NCI-H774 (cell line): ENCODE measurements around the gene RPS27L.

Source experiments
- DNase-seq: peaks from one replicate; lab custom pipeline; 2025; lab: John Stamatoyannopoulos, UW

RPS27L gene

DNA sequence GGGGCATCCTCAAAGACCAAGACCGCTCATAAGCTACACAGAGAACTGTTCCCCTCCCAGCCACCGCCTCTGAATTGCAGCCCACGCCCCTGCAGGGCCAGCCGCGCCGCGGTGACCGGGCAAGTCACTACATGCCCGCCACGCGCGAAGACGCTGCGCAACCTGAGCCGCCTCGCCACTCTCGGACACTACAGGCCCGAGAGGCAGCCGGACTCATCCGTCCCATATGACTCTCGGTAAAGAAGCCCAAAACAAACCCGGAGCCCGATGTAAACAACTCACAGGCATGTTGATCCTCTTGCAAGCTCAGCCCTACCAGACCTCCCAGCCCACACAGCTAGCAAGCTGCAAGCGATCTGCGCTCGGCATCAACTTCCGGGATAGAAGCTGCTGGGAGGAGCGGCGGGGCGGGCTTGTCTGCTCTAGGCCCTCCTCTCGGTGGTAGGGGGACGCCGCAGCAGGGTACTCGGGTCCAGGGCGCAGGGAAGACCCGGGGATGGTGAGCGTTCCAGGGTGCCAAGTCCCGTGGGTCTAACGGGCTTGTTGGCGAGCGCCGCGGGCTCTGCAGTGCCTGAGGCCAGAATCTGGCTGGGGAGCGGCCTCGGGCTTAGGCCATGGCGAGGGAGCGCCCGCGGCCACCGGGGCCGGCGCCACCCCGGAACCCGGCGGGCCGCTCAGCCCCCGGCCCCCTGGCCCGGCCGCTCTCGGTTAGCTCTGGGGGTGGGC lies at the start of gene RPS27L:
Gene RPS27L, minus strand, starts transcription at position 360 of the 726 bp plus-strand sequence. Its CDS starts 72 bp downstream, at position 288.
- DNase-seq = peak; percentile 83

DNA sequence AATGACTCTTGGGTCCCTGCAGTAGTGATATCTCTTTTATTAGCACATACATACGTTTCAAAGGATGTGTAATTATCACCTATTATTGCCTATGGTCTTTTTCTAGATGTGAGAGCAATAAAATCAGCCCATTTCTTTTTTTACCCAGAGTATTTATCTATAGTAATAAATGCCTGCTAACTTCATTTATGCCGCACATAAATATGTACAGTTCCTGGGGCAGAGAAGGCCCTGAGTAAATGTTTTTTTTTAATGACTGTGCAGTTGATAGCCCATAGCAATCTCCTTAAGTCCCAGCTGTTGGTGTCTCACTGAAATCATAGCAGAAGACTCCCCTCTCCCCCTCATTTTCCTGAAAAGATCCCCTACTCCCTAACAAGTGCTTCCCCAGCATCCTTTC lies 48.8 kb upstream of the RPS27L start:
- DNase-seq = no peak

DNA sequence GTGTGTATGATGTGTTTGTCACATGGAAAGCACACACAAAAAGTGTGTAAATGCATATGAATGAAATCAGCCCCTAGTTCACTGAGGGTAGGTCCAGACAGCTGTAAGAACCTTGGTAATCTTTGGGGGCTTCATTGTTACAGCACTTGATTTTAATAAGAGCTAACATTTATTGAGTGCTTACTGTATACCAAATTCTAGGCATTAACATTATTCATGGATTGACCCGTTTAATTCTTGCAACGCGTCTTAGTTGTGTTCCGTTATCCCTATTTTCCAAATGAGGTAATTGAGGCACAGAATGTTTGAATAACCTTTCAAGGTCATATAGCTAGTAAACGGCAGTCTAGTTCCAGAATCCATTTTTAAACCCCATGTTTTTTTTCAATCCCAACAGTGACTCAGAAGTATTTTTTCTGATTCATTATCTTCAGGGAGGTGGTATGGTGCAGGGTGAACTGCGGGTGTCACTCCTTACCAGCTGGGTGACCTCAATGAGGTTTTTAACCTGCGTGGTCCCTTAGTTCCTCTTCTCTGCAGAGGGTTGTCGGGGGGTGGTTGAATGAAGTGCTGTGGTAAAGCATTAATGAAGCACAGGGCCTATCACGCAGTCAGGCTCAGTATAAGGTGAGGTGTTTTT lies 46.3 kb upstream of the RPS27L start:
- no peak for DNase-seq

DNA sequence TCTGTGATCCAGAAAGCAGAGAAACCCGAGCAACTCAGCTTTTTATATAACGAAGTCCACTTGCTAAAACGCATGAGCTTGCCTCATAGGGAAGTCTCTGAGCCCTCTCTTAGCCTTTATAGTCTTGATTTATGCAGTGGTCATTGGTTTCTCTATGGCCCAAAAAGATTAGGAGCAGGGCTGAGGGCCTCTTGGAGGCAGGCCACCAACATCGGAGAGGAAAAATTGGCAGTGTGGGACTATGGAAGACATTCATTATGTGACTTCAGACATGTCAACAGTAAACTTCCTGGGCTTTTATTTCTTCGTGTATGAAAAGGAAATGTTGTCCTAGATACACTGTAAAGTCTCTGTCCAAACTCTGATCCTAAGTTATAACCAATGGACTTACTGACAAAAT lies 45.6 kb upstream of the RPS27L start:
- no peak for DNase-seq

DNA sequence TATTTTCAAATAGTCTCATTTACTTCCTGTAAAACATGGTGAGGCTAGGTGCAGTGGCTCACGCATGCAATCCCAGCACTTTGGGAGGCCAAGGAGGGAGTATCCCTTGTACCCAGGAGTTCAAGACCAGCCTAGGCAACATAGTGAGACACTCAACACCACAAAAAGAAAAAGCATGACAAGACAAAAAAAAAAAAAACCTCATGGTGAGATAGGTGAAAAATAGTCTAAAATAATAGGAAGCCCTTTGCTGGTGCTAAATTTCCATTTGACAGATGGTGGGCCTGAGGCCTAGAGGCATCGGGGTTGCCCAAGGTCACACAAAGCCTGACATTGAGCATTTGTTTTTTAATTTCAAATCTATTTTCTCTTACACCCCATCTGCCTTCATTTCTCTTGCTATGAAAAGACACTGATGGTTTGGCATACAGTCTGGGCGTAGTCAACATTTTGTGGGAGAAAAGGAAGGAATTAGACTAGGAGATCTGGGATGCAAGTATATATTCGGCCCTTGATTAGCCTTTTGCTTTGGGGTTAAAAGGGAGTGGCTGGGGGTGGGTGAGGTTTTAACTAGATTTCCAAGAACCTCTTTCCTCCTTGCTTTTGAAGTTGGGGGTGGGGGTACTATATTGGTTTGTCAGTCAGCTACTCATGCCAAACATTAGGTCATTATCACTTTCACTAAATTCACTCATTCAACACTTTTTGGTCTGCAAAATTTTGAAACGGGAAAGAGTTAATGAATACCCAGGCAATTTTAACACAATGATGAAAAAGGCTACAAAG lies 43.4 kb upstream of the RPS27L start:
- no peak for DNase-seq

DNA sequence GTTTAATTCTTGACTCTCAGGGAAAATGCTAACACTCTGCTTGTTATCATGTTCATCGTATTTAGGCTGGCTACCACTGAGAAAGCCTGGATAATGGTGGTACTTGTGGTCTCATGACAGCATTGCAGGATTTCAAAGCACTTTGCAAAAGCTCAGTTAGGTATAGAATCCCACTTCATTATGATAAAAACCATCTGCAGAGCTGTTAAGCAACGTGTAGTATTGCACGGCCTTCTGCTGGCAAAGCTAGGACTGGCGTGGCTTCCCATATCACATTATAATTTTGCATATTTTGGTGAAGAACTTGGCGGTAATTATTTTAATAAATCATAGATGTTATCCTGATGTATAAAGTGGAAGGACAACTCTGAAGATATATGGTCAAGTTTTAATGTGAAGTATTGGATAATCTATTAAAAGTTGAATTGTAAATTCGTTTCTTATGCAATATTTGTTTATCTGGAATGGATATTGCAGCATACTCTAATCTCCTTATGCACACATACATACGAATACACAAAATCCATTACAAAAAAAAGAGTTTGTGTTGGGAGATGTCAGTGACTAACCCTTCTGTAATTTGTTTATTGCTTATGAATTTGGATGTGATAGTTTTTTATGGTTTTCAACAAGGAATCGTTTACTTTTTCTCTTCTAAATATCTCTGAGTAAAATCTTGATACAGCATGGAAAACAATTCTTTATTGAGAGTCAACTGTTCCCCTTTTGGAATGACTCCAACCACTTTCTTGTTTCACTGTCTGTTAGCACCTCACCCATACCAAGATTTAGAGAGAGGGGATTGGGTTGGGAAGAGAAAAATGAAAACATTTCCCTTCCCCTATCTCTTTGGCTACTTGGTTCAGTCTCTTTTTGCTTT lies 41.3 kb upstream of the RPS27L start:
- DNase-seq = no peak

DNA sequence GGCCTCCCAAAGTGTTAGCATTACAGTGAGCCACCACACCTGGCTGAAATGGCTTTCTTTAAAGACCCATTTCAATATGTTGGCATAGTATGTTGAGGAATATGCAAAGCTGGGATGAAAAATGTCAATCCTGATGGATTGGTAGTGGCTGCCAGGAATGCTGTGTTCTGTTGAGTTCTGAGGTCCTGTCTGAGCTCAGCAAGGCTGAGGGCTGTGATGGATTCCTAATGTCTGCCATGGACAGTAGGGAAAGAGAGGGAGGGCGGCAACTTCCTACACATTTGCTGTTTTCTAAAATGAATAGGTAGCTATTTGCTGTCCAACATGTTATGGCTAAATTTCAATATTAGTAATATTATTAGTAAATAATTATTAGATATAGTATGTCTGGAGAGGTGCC lies 40.3 kb upstream of the RPS27L start:
- DNase-seq = no peak

DNA sequence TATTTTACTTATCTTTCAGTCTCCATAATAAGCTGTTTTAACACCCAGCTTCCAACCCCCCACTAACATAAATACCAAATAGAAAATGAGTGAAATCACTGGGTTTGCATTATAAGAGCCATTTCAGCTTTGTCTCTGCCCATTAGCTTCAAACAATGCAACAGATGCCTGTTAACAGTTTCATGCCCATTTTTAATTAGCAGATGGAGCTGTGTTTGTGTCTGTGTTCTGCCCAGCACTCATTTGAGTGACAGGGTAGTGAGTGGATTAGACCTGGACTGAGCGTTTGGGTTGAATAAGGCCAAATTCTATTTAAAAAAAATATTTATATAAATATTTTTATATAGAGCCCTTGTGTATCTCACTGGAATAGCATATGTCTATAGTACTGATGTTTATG lies 39.6 kb upstream of the RPS27L start:
- no peak for DNase-seq

DNA sequence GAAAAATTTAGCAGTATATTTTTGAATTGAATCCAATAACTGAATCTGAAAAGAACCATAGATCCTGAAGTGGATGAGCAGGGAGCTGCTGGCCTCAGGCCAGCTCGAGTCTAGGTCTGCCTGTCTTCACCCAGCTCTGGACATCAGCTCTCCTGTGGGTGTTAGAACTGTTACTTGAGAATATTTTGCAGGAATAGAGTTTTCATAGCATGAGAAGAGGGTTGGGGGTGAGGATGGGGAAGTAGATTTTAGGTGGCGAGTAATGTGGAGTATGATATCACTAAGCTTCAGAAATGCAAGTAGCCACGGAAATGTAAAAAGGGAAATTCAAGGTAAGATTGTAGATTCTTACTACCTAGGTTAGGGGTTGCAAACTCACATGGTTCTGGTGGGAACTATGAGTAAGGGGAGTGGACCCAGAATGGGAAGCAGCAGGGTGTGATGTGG lies 38.3 kb upstream of the RPS27L start:
- DNase-seq = no peak

DNA sequence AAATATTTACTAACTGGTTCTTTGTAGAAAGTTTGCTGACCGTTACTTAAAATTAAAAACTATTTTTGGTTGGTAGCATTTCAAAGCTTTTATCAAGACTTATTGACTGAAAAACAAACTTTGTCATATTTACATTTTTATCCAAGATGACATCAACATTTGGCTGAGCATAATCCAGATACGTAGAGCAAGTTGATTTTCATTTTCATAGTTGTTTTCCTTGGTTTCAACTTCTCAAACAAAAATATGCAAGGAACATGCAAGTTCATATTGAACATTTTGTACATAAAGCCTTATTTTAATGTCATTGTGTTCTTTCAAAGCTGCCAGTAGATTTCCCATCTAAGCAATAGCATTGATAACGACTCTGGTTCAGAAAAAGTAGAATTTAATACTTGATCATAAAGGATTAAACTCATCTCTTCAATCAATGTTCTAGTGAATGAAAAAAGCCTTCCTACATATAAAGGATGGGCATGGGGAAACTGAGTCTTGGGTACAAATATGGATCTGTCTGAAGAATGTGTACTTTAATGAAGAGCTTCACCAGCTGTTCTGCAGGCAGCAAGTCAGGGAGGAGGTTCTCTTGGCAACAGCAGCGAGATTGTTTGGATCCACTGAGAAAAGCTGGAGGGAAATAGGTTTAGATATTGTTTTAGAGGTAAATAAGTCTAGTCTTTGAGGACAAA lies 37.7 kb upstream of the RPS27L start:
- DNase-seq = no peak

DNA sequence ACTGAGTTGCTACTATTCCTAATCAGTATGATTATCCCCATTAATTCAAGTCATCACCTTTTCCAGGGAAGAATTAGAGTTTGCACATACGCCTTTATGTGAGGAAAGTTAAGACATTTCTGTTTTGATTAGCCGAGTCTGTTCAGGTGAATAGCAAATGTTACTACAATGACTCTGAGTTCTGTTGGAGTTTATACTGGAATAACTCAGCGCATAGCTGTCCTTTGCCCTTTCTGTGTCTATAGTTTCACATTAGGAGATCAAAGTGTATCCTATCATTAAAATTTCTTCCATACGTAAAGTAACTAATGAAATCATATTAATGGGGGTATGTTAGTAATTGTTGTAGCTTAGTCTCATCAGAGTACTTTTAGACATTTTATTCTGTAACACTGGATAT lies 37.0 kb upstream of the RPS27L start:
- DNase-seq = no peak

DNA sequence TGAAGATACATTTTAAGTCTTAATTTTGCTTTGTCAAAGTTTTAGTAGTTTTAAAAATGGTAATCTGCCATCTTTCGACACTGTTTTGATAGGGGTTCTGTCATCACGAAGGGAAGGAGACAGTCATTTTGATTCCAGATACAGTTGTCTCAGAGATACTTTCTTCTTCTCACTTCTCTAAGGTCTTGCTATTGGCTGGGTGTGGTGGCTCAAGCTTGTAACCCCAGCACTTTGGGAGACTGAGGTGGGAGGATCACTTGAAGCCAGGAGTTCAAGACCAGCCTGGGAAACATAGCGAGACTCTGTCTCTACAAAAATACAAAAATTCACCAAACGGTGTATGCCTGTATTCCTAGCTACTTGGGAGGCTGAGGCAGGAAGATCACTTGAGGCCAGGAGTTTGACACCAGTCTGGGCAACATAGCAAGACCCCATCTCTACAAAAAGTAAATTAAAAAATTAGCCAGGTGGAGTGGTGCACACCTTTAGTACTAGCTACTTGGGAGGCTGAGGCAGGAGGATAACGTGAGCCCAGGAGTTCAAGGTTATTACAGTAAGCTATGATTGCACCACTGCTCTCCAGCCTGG lies 35.4 kb upstream of the RPS27L start:
- DNase-seq = no peak

DNA sequence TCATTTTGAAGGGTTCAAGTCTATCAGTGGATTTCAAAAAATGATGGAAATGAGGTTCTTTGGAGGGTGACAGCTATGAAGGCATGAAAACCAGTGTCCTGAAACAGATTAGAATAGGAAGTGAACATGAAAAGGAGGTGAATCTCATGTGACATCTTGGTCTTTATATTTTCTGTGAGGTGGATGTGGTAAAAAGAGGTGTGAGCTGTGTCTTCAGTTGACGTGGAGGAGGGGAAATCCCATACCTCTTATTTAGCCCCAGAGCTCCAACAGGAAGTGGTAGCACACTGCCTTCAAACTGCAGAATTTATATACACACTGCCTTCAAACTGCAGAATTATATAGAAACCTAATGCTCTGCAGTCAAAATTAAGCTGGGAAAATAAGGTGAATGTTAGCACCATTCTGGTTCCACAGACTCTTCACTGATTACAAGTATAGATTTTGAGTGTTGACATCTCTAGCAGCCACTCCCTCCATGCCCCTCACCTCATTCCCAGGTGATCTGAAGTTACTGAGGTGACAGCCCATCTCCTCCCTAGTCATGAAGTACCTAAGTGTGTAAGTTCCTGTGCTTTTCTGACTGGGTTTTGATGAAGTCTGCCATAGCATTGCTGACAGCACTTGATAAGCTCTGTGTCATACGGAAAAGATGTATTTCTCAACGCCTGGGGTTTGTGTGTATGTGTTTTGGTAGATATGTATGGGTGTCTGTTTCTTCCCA lies 34.8 kb upstream of the RPS27L start:
- DNase-seq = no peak

DNA sequence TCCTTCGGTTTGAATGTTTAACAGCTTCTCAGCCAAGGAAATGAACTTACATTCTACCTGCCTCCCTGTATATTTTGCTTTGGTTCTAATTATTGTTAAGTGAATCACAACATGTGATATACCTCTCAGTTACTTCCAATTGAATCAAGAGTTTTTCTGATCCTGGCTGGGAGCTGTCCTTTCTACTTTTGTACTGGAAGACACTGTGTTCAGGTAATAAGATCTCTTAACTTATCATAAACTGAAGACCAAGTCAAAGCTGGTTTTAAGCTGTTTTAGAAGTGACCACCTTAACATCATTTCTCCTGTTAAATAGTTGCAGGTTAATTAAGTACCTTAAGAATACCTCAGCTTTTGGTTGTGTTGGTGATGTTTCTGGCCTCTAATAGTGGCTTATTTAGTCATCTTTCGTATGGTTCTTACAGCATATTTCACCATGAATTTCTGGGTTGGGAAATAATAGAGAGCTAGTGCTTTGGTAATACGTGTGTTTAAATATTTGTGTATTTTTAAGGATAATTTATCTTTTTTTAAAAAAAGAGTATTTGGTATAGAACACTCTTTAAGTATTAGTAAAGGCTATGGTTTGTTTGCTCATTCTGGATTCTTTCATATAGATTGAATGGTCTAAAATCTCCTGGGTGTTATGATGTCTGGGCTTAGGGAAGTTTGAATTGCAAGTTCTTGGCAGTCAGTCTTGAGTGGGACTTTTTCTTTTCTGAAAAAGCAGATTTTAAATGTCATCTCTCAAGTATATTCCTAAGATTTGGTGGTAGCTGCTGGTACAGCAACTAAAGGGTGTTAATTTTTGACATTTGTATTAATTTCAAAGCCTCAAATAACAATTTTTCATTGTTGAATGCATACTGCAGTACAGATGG lies 33.7 kb upstream of the RPS27L start:
- no peak for DNase-seq

DNA sequence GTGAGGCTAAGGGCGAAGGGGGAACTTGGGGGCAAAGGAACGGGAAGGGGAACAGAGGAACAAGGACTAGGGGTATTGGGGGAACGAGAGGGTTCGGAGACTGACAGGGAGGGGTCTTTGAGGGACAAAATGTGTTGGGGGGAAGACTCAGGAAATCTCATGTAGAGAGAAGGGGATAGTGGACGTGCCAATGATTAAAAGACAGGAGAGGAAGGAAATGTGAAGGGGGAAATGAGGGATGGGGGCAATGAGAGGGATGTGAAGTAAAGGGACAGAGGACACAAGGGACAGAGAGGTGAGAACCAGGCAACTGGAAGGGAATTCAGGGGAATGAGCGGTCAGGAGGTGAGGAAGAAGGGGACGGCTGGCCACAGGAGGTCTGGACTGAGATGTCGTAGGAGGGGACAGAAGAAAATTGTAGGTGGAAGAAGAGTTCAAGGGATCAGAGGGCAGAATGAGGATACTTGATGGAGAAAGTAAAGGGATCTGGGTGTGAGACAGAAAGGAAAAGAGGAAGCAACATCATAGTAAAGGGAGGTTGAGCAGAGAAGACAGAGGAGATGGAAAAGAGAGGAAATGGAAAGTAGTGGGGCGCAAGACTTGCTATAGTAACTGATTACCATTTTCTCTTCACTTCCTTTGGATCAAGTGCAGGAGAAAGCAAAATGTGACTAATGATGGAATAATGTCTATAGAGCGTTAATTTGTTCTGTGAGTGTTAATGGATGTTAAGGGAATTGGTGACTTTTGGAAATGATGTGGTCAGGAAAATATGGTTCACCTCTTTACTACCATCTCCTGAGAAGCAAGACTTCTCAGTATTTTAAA lies 32.9 kb upstream of the RPS27L start:
- no peak for DNase-seq

DNA sequence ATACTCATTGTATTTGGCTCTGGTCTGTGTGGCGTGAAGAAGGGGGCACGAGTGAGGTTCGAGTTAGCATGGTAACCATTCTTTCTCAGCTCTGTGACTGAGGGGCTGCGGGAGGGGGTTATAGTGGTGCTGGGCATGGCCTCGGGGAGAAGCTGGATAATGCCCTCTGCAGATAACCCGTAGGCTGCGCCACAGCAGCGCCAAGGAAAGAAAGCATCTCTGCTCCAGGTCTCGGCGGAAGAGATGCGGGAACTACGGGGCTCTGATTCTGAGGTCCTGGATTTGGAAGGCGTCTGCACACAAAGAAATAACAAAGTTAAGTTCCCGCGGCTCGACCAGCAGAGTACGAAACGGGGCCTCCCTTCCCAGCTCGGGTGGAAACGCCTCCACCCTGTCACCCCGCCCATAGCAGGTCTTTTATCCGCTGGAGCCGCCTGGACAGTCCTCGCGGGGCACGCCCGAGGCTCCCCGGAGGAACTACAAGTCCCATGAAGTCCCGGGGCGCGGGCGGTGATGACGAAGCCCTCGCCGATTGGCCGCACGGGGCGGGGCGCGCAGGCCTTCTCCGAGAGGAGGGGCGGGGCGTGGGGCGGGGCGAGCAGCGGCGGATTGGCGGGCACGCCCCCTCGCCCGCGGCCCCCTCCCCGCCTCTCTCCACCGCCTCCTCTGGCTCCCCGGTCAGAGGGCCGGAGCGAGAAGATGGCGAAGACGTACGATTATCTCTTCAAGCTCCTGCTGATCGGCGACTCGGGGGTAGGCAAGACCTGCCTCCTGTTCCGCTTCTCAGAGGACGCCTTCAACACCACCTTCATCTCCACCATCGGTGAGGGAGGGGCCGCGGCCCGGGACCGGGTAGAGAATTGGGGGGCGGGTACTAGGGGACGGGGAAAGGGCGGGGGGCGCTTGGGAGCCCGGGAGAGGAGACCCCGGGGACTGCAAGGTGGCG lies 31.9 kb upstream of the RPS27L start, which contains the start of gene RAB8B:
Gene RAB8B, plus strand, starts transcription at position 681 of the 946 bp plus-strand sequence. Its CDS starts 19 bp downstream, at position 700.
- DNase-seq = peak; percentile 93
